ENCODE data around the gene PIM3. TPM values are rescaled to one million over a fixed set of nuclear protein-coding genes. Genes with fewer than 3 reads are reported as not detected.
"Not testable (repeated sequence)": the region's sequence is repeated elsewhere in the genome, so short reads cannot be mapped to it uniquely, and the experiment has no call there.

Gene PIM3
- total and polyA plus RNA-seq, 4 donors, result 11.0 to 74.9 (median 28.7) TPM

GRCh38 chr22:49943771-49944398, 16.7 kb upstream of the PIM3 start:
- no peak for DNase-seq
- Histone ChIP-seq H3K4me3 (ENCODE audit: low read length in 2 of 2) (no peak overlapping the region), H3K27ac (ENCODE audit: low read depth in 1 of 2, low read length in 2 of 2) (no peak overlapping the region), H3K27me3 (ENCODE audit: control insufficient read depth in 1 of 2, insufficient read depth in 2 of 2, low read length in 1 of 2) (no peaks in the 10 kb centered on the region), H3K36me3 (ENCODE audit: control insufficient read depth in 1 of 2, insufficient read depth in 2 of 2, low read length in 1 of 2) (no peaks in the 10 kb centered on the region), H3K9me3 (ENCODE audit: control insufficient read depth, low read length) (no peaks in the 10 kb centered on the region), H3K4me1 (ENCODE audit: control insufficient read depth in 1 of 2, insufficient read depth in 2 of 2, low read length in 2 of 2) (no peaks in the 10 kb centered on the region)
- WGBS, 2 donors, result 89 to 90% methylated on average over 25 of the region's 25 CpGs
- ATAC-seq (ENCODE audit: low FRiP score), result no peak
- intact Hi-C loops (cut with DNase I), result no loop called here

- H3K27ac ChIP-seq (ENCODE audit: low read depth in 1 of 2, low read length in 2 of 2), result no peak overlapping the region
- DNase-seq (no peak), ATAC-seq (ENCODE audit: low FRiP score) (no peak)
- no peaks in the 10 kb centered on the region for H3K27me3 ChIP-seq (ENCODE audit: control insufficient read depth in 1 of 2, insufficient read depth in 2 of 2, low read length in 1 of 2)
- H3K9me3 ChIP-seq (ENCODE audit: control insufficient read depth, low read length), result no peaks in the 10 kb centered on the region
- no peak overlapping the region for H3K4me3 ChIP-seq (ENCODE audit: low read length in 2 of 2)
- H3K4me1 ChIP-seq (ENCODE audit: control insufficient read depth in 1 of 2, insufficient read depth in 2 of 2, low read length in 2 of 2), result no peaks in the 10 kb centered on the region
- WGBS, 2 donors, result 96% methylated on average over 13 of the region's 13 CpGs
- intact Hi-C loops (cut with DNase I), result no loop called here
- H3K36me3 ChIP-seq (ENCODE audit: control insufficient read depth in 1 of 2, insufficient read depth in 2 of 2, low read length in 1 of 2), result no peaks in the 10 kb centered on the region
These were observed 16.1 kb upstream of the PIM3 start for GRCh38 chr22:49944399-49944891.

GRCh38 chr22:49945042-49945794, 15.4 kb upstream of the PIM3 start:
- H3K36me3 ChIP-seq (ENCODE audit: control insufficient read depth in 1 of 2, insufficient read depth in 2 of 2, low read length in 1 of 2); H3K27ac ChIP-seq (ENCODE audit: low read depth in 1 of 2, low read length in 2 of 2); ATAC-seq (ENCODE audit: low FRiP score); H3K27me3 ChIP-seq (ENCODE audit: control insufficient read depth in 1 of 2, insufficient read depth in 2 of 2, low read length in 1 of 2); DNase-seq; intact Hi-C loops (cut with DNase I); H3K4me3 ChIP-seq (ENCODE audit: low read length in 2 of 2); H3K9me3 ChIP-seq (ENCODE audit: control insufficient read depth, low read length); H3K4me1 ChIP-seq (ENCODE audit: control insufficient read depth in 1 of 2, insufficient read depth in 2 of 2, low read length in 2 of 2): not testable (repeated sequence)
- 89 to 92% methylated on average over 17 of the region's 17 CpGs for whole genome bisulfite sequencing, 2 donors

- Histone ChIP-seq H3K36me3 (ENCODE audit: control insufficient read depth in 1 of 2, insufficient read depth in 2 of 2, low read length in 1 of 2) (no peaks in the 10 kb centered on the region), H3K27me3 (ENCODE audit: control insufficient read depth in 1 of 2, insufficient read depth in 2 of 2, low read length in 1 of 2) (no peaks in the 10 kb centered on the region), H3K27ac (ENCODE audit: low read depth in 1 of 2, low read length in 2 of 2) (no peak overlapping the region), H3K4me1 (ENCODE audit: control insufficient read depth in 1 of 2, insufficient read depth in 2 of 2, low read length in 2 of 2) (no peaks in the 10 kb centered on the region), H3K9me3 (ENCODE audit: control insufficient read depth, low read length) (no peaks in the 10 kb centered on the region), H3K4me3 (ENCODE audit: low read length in 2 of 2) (no peak overlapping the region)
- DNase-seq, result no peak
- no peak for ATAC-seq (ENCODE audit: low FRiP score)
- intact Hi-C loops (cut with DNase I), result no loop called here
- WGBS, 2 donors, result 92 to 93% methylated on average over 17 of the region's 17 CpGs
These were observed 13.8 kb upstream of the PIM3 start for GRCh38 chr22:49946612-49947295.

GRCh38 chr22:49947296-49947622, 13.3 kb upstream of the PIM3 start:
- Histone ChIP-seq H3K4me3 (ENCODE audit: low read length in 2 of 2) (no peak overlapping the region), H3K36me3 (ENCODE audit: control insufficient read depth in 1 of 2, insufficient read depth in 2 of 2, low read length in 1 of 2) (no peaks in the 10 kb centered on the region), H3K27me3 (ENCODE audit: control insufficient read depth in 1 of 2, insufficient read depth in 2 of 2, low read length in 1 of 2) (no peaks in the 10 kb centered on the region), H3K9me3 (ENCODE audit: control insufficient read depth, low read length) (no peaks in the 10 kb centered on the region), H3K27ac (ENCODE audit: low read depth in 1 of 2, low read length in 2 of 2) (no peak overlapping the region), H3K4me1 (ENCODE audit: control insufficient read depth in 1 of 2, insufficient read depth in 2 of 2, low read length in 2 of 2) (no peaks in the 10 kb centered on the region)
- 85 to 86% methylated on average over 6 of the region's 6 CpGs for WGBS, 2 donors
- intact Hi-C loops (cut with DNase I), result no loop called here
- ATAC-seq (ENCODE audit: low FRiP score) (no peak), DNase-seq (no peak)

GRCh38 chr22:49948116-49948957, 12.2 kb upstream of the PIM3 start:
- no peaks in the 10 kb centered on the region for H3K4me1 ChIP-seq (ENCODE audit: control insufficient read depth in 1 of 2, insufficient read depth in 2 of 2, low read length in 2 of 2)
- H3K4me3 ChIP-seq (ENCODE audit: low read length in 2 of 2), result no peak overlapping the region
- ATAC-seq (ENCODE audit: low FRiP score) (no peak), DNase-seq (no peak)
- H3K27me3 ChIP-seq (ENCODE audit: control insufficient read depth in 1 of 2, insufficient read depth in 2 of 2, low read length in 1 of 2), result no peaks in the 10 kb centered on the region
- no peaks in the 10 kb centered on the region for H3K9me3 ChIP-seq (ENCODE audit: control insufficient read depth, low read length)
- intact Hi-C loops (cut with DNase I), result no loop called here
- H3K36me3 ChIP-seq (ENCODE audit: control insufficient read depth in 1 of 2, insufficient read depth in 2 of 2, low read length in 1 of 2), result no peaks in the 10 kb centered on the region
- WGBS, 2 donors, result 90 to 91% methylated on average over 23 of the region's 23 CpGs
- H3K27ac ChIP-seq (ENCODE audit: low read depth in 1 of 2, low read length in 2 of 2), result no peak overlapping the region

- intact Hi-C loops (cut with DNase I), result no loop called here
- H3K4me1 ChIP-seq (ENCODE audit: control insufficient read depth in 1 of 2, insufficient read depth in 2 of 2, low read length in 2 of 2), result no peaks in the 10 kb centered on the region
- no peaks in the 10 kb centered on the region for H3K27me3 ChIP-seq (ENCODE audit: control insufficient read depth in 1 of 2, insufficient read depth in 2 of 2, low read length in 1 of 2)
- no peak overlapping the region for H3K27ac ChIP-seq (ENCODE audit: low read depth in 1 of 2, low read length in 2 of 2)
- whole genome bisulfite sequencing, 2 donors, result 90 to 92% methylated on average over 39 to 42 of the region's 42 CpGs
- no peak for DNase-seq
- H3K4me3 ChIP-seq (ENCODE audit: low read length in 2 of 2), result no peak overlapping the region
- no peaks in the 10 kb centered on the region for H3K9me3 ChIP-seq (ENCODE audit: control insufficient read depth, low read length)
- no peak for ATAC-seq (ENCODE audit: low FRiP score)
- H3K36me3 ChIP-seq (ENCODE audit: control insufficient read depth in 1 of 2, insufficient read depth in 2 of 2, low read length in 1 of 2), result no peaks in the 10 kb centered on the region
These were observed 11.3 kb upstream of the PIM3 start for GRCh38 chr22:49948958-49949913.

GRCh38 chr22:49949914-49950292, 10.7 kb upstream of the PIM3 start:
- H3K27ac ChIP-seq (ENCODE audit: low read depth in 1 of 2, low read length in 2 of 2), result no peak overlapping the region
- ATAC-seq (ENCODE audit: low FRiP score), result no peak

More at GRCh38 chr22:49949914-49950292, 10.7 kb upstream of the PIM3 start:
- no peaks in the 10 kb centered on the region for H3K4me1 ChIP-seq (ENCODE audit: control insufficient read depth in 1 of 2, insufficient read depth in 2 of 2, low read length in 2 of 2)
- no peak overlapping the region for H3K4me3 ChIP-seq (ENCODE audit: low read length in 2 of 2)
- no peaks in the 10 kb centered on the region for H3K36me3 ChIP-seq (ENCODE audit: control insufficient read depth in 1 of 2, insufficient read depth in 2 of 2, low read length in 1 of 2)
- WGBS, 2 donors, result 89 to 96% methylated on average over 11 of the region's 11 CpGs
- no peaks in the 10 kb centered on the region for H3K27me3 ChIP-seq (ENCODE audit: control insufficient read depth in 1 of 2, insufficient read depth in 2 of 2, low read length in 1 of 2)
- intact Hi-C loops (cut with DNase I), result no loop called here
- no peaks in the 10 kb centered on the region for H3K9me3 ChIP-seq (ENCODE audit: control insufficient read depth, low read length)
- no peak for DNase-seq

All from aorta (tissue), 5 donors.